A549 (cell line): ENCODE measurements around the gene RSRC1.

Experiments used
- BHLHE40 ChIP-seq: IDR thresholded peaks from 2 replicates; pipeline ENCODE4 v1.6.1; 2012; ENCODE audit warnings: low read depth, low read length, inconsistent platforms
- POLR2A ChIP-seq: IDR thresholded peaks from 2 replicates; pipeline ENCODE4 v1.6.1; 2012; ENCODE audit warnings: mild to moderate bottlenecking, low read length
- TF ChIP-seq, protein P1 (sequence below): fragments of >200 bp; sonication (Bioruptor Twin); formaldehyde crosslinking; IDR thresholded peaks from 3 replicates; pipeline ENCODE4 v1.5.1; 2016
- TF ChIP-seq, protein P2 (sequence below): fragments of 450-650 bp; IDR thresholded peaks from 2 replicates; pipeline ENCODE4 v1.6.1; 2014; ENCODE audit warnings: antibody characterized with exemption

DNA sequence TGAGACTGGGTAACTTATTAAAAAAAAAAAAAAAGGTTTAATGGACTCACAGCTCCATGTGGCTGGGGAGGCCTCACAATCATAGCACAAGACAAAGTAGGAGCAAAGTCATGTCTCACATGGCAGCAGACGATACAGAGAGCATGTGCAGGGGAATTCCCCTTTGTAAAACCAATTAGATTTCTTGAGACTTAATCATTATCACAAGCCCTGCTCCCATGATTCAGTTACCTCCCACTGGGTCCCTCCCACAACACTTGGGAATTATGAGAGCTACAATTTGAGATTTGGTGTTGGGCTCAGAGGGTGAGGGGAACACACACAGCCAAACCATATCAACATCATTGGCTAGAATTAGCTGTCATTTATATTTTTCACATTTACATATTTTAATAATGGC lies 221.0 kb downstream of the RSRC1 start:
- TF ChIP-seq, protein P1, sequence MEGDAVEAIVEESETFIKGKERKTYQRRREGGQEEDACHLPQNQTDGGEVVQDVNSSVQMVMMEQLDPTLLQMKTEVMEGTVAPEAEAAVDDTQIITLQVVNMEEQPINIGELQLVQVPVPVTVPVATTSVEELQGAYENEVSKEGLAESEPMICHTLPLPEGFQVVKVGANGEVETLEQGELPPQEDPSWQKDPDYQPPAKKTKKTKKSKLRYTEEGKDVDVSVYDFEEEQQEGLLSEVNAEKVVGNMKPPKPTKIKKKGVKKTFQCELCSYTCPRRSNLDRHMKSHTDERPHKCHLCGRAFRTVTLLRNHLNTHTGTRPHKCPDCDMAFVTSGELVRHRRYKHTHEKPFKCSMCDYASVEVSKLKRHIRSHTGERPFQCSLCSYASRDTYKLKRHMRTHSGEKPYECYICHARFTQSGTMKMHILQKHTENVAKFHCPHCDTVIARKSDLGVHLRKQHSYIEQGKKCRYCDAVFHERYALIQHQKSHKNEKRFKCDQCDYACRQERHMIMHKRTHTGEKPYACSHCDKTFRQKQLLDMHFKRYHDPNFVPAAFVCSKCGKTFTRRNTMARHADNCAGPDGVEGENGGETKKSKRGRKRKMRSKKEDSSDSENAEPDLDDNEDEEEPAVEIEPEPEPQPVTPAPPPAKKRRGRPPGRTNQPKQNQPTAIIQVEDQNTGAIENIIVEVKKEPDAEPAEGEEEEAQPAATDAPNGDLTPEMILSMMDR, result no peak
- TF ChIP-seq POLR2A, result no peak
- TF ChIP-seq, protein P2, sequence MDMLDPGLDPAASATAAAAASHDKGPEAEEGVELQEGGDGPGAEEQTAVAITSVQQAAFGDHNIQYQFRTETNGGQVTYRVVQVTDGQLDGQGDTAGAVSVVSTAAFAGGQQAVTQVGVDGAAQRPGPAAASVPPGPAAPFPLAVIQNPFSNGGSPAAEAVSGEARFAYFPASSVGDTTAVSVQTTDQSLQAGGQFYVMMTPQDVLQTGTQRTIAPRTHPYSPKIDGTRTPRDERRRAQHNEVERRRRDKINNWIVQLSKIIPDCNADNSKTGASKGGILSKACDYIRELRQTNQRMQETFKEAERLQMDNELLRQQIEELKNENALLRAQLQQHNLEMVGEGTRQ, result no peak
- no peak for TF ChIP-seq BHLHE40
